NCI-H187 treated with DMSO at 0.1 percent for 48 hours (cell line): ENCODE results near the gene ADSS1.

ENCODE experiments used
- DNase-seq: peaks from one replicate; lab custom pipeline; 2025; lab: John Stamatoyannopoulos, UW

Gene ADSS1

GRCh38 chr14:104700225-104700651 lies 23.8 kb upstream of the ADSS1 start:
- no peak for DNase-seq

- DNase-seq: no peak
Measured at GRCh38 chr14:104700747-104701217, 23.2 kb upstream of the ADSS1 start.

GRCh38 chr14:104701383-104702076 lies 22.5 kb upstream of the ADSS1 start:
- no peak for DNase-seq

- DNase-seq: no peak
Measured at GRCh38 chr14:104702106-104702505, 21.9 kb upstream of the ADSS1 start.

- no peak for DNase-seq
Measured at GRCh38 chr14:104702673-104703072, 21.4 kb upstream of the ADSS1 start.

GRCh38 chr14:104703269-104703668 lies 20.8 kb upstream of the ADSS1 start:
- DNase-seq: no peak

- no peak for DNase-seq
Measured at GRCh38 chr14:104704252-104704651, 19.8 kb upstream of the ADSS1 start.

GRCh38 chr14:104705340-104706047 lies 18.5 kb upstream of the ADSS1 start:
- no peak for DNase-seq

GRCh38 chr14:104706733-104707607 lies 17.1 kb upstream of the ADSS1 start:
- no peak for DNase-seq

GRCh38 chr14:104707608-104708595 lies 16.1 kb upstream of the ADSS1 start:
- DNase-seq: no peak

GRCh38 chr14:104708606-104709268 lies 15.3 kb upstream of the ADSS1 start:
- no peak for DNase-seq

- no peak for DNase-seq
Measured at GRCh38 chr14:104709387-104710039, 14.5 kb upstream of the ADSS1 start.

- DNase-seq: no peak
Measured at GRCh38 chr14:104710071-104710735, 13.8 kb upstream of the ADSS1 start.

- DNase-seq: no peak
Measured at GRCh38 chr14:104712881-104713734, 10.9 kb upstream of the ADSS1 start.

- DNase-seq: no peak
Measured at GRCh38 chr14:104714066-104714465, 10.0 kb upstream of the ADSS1 start.

- no peak for DNase-seq
Measured at GRCh38 chr14:104714681-104715080, 9.3 kb upstream of the ADSS1 start.

GRCh38 chr14:104715416-104715815 lies 8.6 kb upstream of the ADSS1 start:
- no peak for DNase-seq

- DNase-seq: no peak
Measured at GRCh38 chr14:104715871-104716270, 8.2 kb upstream of the ADSS1 start.

- DNase-seq: no peak
Measured at GRCh38 chr14:104717137-104717536, 6.9 kb upstream of the ADSS1 start.
